ENCODE results near the gene FOXB2.

The FOXB2 gene

DNA sequence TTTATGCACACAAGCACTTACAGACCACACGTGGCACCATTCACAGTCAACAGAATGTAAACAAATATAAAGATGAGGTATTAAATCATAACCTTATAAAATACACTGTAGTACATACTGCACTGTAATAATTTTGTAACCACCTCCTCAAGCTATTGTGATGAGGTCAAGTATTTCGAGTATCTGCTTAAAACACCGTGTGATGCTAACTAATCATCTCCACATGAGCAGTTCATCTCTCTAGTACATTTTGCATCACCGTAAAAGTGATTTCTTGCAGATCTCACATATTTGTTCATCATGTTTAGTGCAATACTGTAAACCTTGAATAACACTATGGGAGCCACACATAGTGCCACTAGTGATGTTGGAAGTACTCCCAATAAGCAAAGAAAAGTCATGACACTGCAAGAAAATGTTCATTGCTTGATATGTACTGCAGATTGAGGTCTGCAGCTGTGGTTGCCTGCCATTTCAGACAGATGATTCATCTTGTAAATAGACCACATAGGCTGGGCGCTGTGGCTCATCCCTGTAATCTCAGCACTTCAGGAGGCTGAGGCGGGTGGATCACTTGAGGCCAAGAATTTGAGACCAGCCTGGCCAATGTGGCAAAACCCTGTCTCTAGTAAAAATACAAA lies 44.3 kb downstream of the FOXB2 start:
- no peak for DNase-seq (ENCODE audit: low read depth in 2 of 3, low spot score in 1 of 3)

DNA sequence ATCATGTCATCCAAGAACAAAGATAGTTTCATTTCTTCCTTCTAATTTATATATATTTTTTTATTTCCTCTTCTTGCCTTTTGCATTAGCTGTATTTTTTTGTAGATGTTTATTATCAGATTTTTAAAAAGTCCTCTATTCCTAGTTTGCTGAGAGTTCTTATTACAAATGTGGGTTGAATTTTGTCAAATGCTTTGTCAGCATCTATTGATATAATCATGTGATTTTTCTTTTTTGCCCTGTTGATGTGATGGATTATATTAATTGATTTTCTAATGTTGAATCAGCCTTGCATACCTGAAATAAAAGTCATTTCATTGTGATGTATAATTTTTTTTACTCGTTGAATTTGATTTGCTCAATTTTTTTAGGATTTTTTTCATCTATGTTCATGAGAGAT lies 46.9 kb downstream of the FOXB2 start:
- DNase-seq (ENCODE audit: low read depth in 2 of 3, low spot score in 1 of 3): no peak
